ENCODE data around the gene GHRL. TPM values are rescaled to one million over a fixed set of nuclear protein-coding genes. Genes with fewer than 3 reads are reported as not detected.
A peak's percentile ranks its signal among the peaks of the same experiment; 100 is the strongest.

GHRL gene
- total and polyA plus RNA-seq, 2 donors (not counting 3 experiments of a cell fraction or from before 2014, with no cell fraction given) = not detected

DNA sequence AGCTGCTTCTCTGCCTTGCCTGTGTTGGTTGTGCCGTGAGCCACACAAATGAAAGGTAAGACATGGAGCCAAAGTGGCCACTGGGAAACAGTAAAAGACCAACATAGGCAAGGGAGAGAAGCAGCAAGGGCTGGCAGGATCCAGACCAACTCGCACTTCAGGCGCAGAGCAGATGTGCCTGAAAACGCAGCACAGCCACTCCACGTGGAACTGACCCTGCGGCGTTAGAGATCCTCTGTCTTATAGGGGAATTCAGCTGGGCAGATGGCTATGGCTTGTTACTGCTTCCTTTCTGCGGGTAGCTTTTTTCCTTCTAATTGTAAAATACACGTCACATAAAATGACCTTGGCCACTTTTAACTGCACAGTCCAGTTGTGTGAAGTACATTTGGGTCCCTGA lies 10.4 kb upstream of the GHRL start:
- H3K79me2 ChIP-seq (ENCODE audit: control insufficient read depth, insufficient read depth, low read length) = no peaks in the 10 kb centered on the region
- BruUV-seq (replicated peaks) = no TSS peak
- no peaks in the 10 kb centered on the region for H3K9me3 ChIP-seq (replicated peaks; ENCODE audit: control insufficient read depth, insufficient read depth, low read length)
- TF ChIP-seq, protein P1, sequence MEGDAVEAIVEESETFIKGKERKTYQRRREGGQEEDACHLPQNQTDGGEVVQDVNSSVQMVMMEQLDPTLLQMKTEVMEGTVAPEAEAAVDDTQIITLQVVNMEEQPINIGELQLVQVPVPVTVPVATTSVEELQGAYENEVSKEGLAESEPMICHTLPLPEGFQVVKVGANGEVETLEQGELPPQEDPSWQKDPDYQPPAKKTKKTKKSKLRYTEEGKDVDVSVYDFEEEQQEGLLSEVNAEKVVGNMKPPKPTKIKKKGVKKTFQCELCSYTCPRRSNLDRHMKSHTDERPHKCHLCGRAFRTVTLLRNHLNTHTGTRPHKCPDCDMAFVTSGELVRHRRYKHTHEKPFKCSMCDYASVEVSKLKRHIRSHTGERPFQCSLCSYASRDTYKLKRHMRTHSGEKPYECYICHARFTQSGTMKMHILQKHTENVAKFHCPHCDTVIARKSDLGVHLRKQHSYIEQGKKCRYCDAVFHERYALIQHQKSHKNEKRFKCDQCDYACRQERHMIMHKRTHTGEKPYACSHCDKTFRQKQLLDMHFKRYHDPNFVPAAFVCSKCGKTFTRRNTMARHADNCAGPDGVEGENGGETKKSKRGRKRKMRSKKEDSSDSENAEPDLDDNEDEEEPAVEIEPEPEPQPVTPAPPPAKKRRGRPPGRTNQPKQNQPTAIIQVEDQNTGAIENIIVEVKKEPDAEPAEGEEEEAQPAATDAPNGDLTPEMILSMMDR (IDR thresholded peaks at IDR 0.05; ENCODE audit: extremely low read depth in 1 of 2, insufficient read depth in 1 of 2, low read depth in 1 of 2, low read length in 2 of 2) = no peak
- TF ChIP-seq POLR2A (IDR thresholded peaks at IDR 0.05; ENCODE audit: low read depth, low read length) = peak; percentile 32
- FAIRE-seq (no peak), DNase-seq (ENCODE audit: low read depth, low spot score) (no peak)
- peaks cover 44 to 56% of the 10 kb centered on the region in 2 experiments for H3K36me3 ChIP-seq (ENCODE audit: control insufficient read depth in 2 of 2, extremely low read depth in 1 of 2, insufficient read depth in 2 of 2, low read length in 2 of 2)
- H3K27ac ChIP-seq (ENCODE audit: insufficient read depth, low read depth, low read length) = no peak overlapping the region
- H3K4me2 ChIP-seq (ENCODE audit: insufficient read depth, low read length) = no peak overlapping the region
- H3K4me1 ChIP-seq (ENCODE audit: control insufficient read depth, extremely low read depth, insufficient read depth, low read length) = peaks cover 3% of the 10 kb centered on the region
- H4K20me1 ChIP-seq (replicated peaks; ENCODE audit: control insufficient read depth, extremely low read depth, insufficient read depth, low read length) = no peaks in the 10 kb centered on the region
- dilution Hi-C loops (cut with MboI; ENCODE audit: extremely low pct_ligation_motif_present, low sequenced_read_pairs) = no loop called here
- no peaks in the 10 kb centered on the region for H3K27me3 ChIP-seq (ENCODE audit: control insufficient read depth in 2 of 2, insufficient read depth in 2 of 2, low read length in 2 of 2)
- ChIA-PET POLR2A (no interaction called here), CTCF (no interaction called here)
- H2AFZ ChIP-seq (ENCODE audit: low read depth, low read length) = no peak overlapping the region
- no peak overlapping the region for H3K9ac ChIP-seq (replicated peaks; ENCODE audit: extremely low read depth, insufficient read depth, low read length)
- H3K4me3 ChIP-seq (replicated peaks in 1 of 3; ENCODE audit: insufficient read depth in 1 of 3, low read depth in 1 of 3, low read length in 3 of 3) = no peak overlapping the region
- intact Hi-C loops (cut with micrococcal nuclease) = no loop called here
- H3K9me1 ChIP-seq (replicated peaks; ENCODE audit: control insufficient read depth, extremely low read depth, insufficient read depth, low read length) = no peaks in the 10 kb centered on the region

DNA sequence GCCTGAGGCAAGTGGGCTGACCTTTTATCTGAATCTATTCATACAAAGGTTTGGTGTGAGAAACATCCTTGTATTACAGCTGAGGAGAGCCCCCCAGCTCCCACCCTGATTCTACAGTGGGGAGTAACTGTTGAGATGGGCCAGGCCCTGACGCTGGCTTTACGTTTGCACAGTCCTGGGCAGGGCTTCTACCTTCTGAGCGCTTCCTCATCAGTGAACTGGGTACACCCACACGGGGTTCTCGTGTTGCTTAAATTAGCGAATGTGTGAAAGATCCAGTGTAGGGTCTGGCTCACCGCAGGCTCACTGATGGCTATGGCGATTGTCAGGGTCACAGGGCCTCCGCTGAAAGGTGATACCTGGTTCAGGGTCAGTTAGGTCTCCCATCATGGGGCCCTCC lies 7.3 kb upstream of the GHRL start:
- Histone ChIP-seq H3K36me3 (ENCODE audit: control insufficient read depth in 2 of 2, extremely low read depth in 1 of 2, insufficient read depth in 2 of 2, low read length in 2 of 2) (peaks cover 28 to 48% of the 10 kb centered on the region in 2 experiments), H3K27me3 (ENCODE audit: control insufficient read depth in 2 of 2, insufficient read depth in 2 of 2, low read length in 2 of 2) (no peaks in the 10 kb centered on the region), H3K27ac (ENCODE audit: insufficient read depth, low read depth, low read length) (no peak overlapping the region), H3K9me1 (replicated peaks; ENCODE audit: control insufficient read depth, extremely low read depth, insufficient read depth, low read length) (no peaks in the 10 kb centered on the region), H4K20me1 (replicated peaks; ENCODE audit: control insufficient read depth, extremely low read depth, insufficient read depth, low read length) (no peaks in the 10 kb centered on the region), H3K4me2 (ENCODE audit: insufficient read depth, low read length) (no peak overlapping the region), H3K9me3 (replicated peaks; ENCODE audit: control insufficient read depth, insufficient read depth, low read length) (no peaks in the 10 kb centered on the region), H3K79me2 (ENCODE audit: control insufficient read depth, insufficient read depth, low read length) (no peaks in the 10 kb centered on the region), H2AFZ (ENCODE audit: low read depth, low read length) (no peak overlapping the region), H3K9ac (replicated peaks; ENCODE audit: extremely low read depth, insufficient read depth, low read length) (no peak overlapping the region), H3K4me3 (replicated peaks in 1 of 3; ENCODE audit: insufficient read depth in 1 of 3, low read depth in 1 of 3, low read length in 3 of 3) (no peak overlapping the region), H3K4me1 (ENCODE audit: control insufficient read depth, extremely low read depth, insufficient read depth, low read length) (peaks cover 3% of the 10 kb centered on the region)
- POLR2A ChIA-PET = no interaction called here
- intact Hi-C loops (cut with micrococcal nuclease) (no loop called here), dilution Hi-C loops (cut with MboI; ENCODE audit: extremely low pct_ligation_motif_present, low sequenced_read_pairs) (no loop called here)
- CTCF ChIA-PET = interaction anchor here (0.9 to 1.0 kb wide), 2 partner anchors 10 to 13 kb away, joined by 3 read pairs; no protein-coding TSS in a partner anchor
- no peak for TF ChIP-seq FOS (IDR thresholded peaks at IDR 0.05; ENCODE audit: borderline replicate concordance, insufficient read depth, low read length)
- TF ChIP-seq MAX (IDR thresholded peaks at IDR 0.05; ENCODE audit: insufficient read depth, insufficient read length) = no peak
- no peak for TF ChIP-seq MYC (IDR thresholded peaks at IDR 0.05; ENCODE audit: low read depth, low read length)
- no peak for TF ChIP-seq POLR2AphosphoS5 (IDR thresholded peaks at IDR 0.05; ENCODE audit: insufficient read depth, low read depth, low read length)
- TF ChIP-seq JUN (IDR thresholded peaks at IDR 0.05; ENCODE audit: borderline replicate concordance, insufficient read depth, insufficient read length, low read depth) = no peak
- TF ChIP-seq GATA2 (IDR thresholded peaks at IDR 0.05; ENCODE audit: insufficient read depth, insufficient read length, low read depth, low read length) = no peak
- TF ChIP-seq, protein P1 (IDR thresholded peaks at IDR 0.05; ENCODE audit: extremely low read depth in 1 of 2, insufficient read depth in 1 of 2, low read depth in 1 of 2, low read length in 2 of 2) = no peak
- no peak for TF ChIP-seq POLR2A (IDR thresholded peaks at IDR 0.05; ENCODE audit: low read depth, low read length)
- TF ChIP-seq EZH2 (IDR thresholded peaks at IDR 0.05; ENCODE audit: borderline replicate concordance, low read depth, low read length, severe bottlenecking) = no peak
- DNase-seq (ENCODE audit: low read depth, low spot score) = no peak
- BruUV-seq (replicated peaks) = no TSS peak
- no peak for FAIRE-seq

Data from endothelial cell of umbilical vein (primary cell).